Uterus (tissue), 2 donors: Measurements from ENCODE around the gene IGSF3.

ENCODE experiments used
- POLR2A ChIP-seq, 2 donors: fragments of 450-650 bp; IDR thresholded peaks; one replicate each; pipeline ENCODE4 v1.6.1; 2016; ENCODE audit warnings: antibody characterized with exemption in 2 of 2, mild to moderate bottlenecking in 1 of 2, moderate library complexity in 1 of 2
- TF ChIP-seq, protein P1 (sequence below), 4 experiments: fragments of 200-600 bp in 2 of 4; fragments of 450-650 bp in 2 of 4; sonication (generic) in 2 of 4; IDR thresholded peaks; one replicate each; pipeline ENCODE4 v1.5.1; 2016 to 2019; ENCODE audit warnings: antibody characterized with exemption in 4 of 4, mild to moderate bottlenecking in 2 of 4, moderate library complexity in 1 of 4

DNA sequence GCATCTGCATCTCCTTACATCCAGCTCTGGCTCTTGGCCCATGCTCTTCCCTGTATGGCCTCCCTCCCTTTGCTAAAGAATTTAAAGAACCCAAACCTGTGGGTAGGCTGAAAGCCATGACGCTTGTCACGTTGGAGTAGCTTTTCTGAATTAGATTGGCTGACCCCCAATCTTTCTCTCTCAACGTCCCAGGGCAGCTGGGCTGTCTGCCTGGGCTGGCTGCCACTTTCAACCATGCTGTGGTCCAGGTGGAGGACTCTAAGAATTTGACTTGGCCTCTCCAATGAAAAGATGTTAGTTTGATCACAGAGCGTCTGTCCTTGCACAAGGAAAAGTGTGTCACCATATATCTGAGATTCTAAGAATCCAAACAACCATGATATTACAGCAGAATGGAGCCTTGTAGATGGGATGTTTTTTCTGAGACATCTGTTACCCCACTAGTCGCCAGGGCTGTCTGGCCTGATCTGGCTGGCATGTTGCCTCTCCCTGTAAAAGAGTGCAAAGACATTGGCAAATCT is 6.5 kb upstream of the IGSF3 start:
- TF ChIP-seq, protein P1, sequence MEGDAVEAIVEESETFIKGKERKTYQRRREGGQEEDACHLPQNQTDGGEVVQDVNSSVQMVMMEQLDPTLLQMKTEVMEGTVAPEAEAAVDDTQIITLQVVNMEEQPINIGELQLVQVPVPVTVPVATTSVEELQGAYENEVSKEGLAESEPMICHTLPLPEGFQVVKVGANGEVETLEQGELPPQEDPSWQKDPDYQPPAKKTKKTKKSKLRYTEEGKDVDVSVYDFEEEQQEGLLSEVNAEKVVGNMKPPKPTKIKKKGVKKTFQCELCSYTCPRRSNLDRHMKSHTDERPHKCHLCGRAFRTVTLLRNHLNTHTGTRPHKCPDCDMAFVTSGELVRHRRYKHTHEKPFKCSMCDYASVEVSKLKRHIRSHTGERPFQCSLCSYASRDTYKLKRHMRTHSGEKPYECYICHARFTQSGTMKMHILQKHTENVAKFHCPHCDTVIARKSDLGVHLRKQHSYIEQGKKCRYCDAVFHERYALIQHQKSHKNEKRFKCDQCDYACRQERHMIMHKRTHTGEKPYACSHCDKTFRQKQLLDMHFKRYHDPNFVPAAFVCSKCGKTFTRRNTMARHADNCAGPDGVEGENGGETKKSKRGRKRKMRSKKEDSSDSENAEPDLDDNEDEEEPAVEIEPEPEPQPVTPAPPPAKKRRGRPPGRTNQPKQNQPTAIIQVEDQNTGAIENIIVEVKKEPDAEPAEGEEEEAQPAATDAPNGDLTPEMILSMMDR (IDR thresholded peaks at IDR 0.05), result no peak
- TF ChIP-seq POLR2A (IDR thresholded peaks at IDR 0.05), result no peak
